HepG2 (cell line): ENCODE results near the gene SYTL5.

Experiments used
- HNRNPK ChIP-seq: fragments of 200-400 bp; formaldehyde crosslinking; IDR thresholded peaks from 2 replicates; pipeline ENCODE4 v1.6.1; 2018; ENCODE audit warnings: low read length, low read depth, moderate library complexity, mild to moderate bottlenecking; ENCODE audit not compliant: poor library complexity, severe bottlenecking
- POLR2A ChIP-seq, 2 experiments: IDR thresholded peaks; 2 replicates each; pipeline ENCODE4 v1.6.1; 2011; ENCODE audit warnings: low read depth in 2 of 2, low read length in 2 of 2, mild to moderate bottlenecking in 1 of 2, moderate library complexity in 1 of 2; ENCODE audit not compliant: insufficient read depth in 1 of 2
- POLR2AphosphoS2 ChIP-seq: IDR thresholded peaks from 2 replicates; pipeline ENCODE4 v1.6.1; 2011; ENCODE audit warnings: low read depth, low read length, improper control_type of control experiment
- ZNF317 ChIP-seq: sonication (generic); formaldehyde crosslinking; IDR thresholded peaks from 2 replicates; pipeline ENCODE4 v1.5.0; 2020; ENCODE audit warnings: mild to moderate bottlenecking, missing genetic modification reagents
- ZNF7 ChIP-seq: IDR thresholded peaks from 2 replicates; pipeline ENCODE4 v1.6.1; 2016; ENCODE audit warnings: missing biosample characterization, missing genetic modification reagents
- TF ChIP-seq, protein P1 (sequence below): IDR thresholded peaks from 2 replicates; pipeline ENCODE4 v1.6.1; 2016; ENCODE audit warnings: missing biosample characterization, missing genetic modification reagents, low read depth

DNA sequence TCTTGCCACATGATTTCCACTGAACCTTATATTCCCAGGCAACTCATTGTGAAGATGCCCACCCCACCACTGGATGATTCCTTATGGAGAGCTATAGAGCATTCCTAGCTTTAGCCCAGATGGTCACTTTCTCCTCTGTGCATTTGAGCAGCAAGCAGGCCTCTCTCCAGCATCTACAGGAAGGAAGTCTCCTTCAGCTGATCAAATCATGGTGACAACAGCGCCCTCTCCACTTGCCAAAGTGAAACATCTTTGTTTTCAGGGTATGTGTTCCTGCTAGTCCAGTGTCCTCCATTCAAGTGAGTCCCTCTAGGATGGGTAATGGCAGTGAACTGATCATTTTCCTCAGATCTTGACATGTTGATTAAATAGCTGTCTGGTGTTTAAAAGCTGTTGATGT, 10.9 kb upstream of the SYTL5 start:
- TF ChIP-seq ZNF7 (CRISPR knock-in tag) (no peak), POLR2A (IDR thresholded peaks at IDR 0.05; ENCODE audit: insufficient read depth in 1 of 2, low read depth in 2 of 2, low read length in 2 of 2) (no peak), POLR2AphosphoS2 (no peak), ZNF317 (CRISPR knock-in tag) (no peak), HNRNPK (no peak)
- TF ChIP-seq, protein P1, sequence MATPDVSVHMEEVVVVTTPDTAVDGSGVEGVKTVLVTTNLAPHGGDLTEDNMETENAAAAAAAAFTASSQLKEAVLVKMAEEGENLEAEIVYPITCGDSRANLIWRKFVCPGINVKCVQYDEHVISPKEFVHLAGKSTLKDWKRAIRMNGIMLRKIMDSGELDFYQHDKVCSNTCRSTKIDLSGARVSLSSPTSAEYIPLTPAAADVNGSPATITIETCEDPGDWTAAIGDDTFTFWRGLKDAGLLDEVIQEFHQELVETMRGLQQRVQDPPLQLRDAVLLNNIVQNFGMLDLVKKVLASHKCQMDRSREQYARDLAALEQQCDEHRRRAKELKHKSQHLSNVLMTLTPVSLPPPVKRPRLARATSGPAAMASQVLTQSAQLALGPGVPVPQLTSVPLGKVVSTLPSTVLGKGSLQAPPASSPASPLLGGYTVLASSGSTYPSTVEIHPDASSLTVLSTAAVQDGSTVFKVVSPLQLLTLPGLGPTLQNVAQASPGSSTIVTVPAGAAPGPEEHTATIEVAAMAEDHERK, result no peak
